GM12801 (cell line): ENCODE data around the gene TAGLN2.

ENCODE experiments used
- TF ChIP-seq, protein P1 (sequence below): IDR thresholded peaks from one replicate; pipeline ENCODE4 v1.5.1; 2011; ENCODE audit warnings: control low read depth; ENCODE audit not compliant: insufficient read length; ENCODE audit errors: extremely low read depth

Gene TAGLN2

DNA sequence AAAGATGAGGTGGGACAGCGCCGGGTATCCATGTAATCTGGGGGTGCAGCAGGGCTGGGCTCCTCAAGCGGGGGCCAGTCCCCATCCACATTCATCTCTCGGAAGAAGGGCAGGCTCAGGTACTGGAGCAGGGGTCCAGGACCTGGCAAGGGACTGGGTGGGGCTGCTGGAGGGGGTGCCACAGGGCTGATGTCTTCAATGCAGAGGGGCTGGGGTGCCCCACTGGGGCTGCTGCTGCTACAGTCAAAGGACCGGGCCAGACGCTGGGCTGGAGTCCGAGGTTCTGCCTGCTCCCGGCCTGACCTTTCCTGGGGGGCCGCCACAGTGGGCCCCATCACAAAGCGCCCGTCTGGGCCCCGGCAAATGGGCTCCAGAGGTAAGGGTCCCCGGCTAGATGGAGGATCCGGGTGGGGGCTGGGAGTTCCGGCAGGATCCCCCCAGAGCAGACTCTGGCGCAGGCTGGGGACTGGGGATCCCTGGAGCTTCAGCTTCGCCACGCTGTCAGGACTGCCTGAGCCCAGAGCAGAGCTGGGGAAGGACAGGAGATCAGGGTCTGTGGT is 3.3 kb upstream of the TAGLN2 start:
- TF ChIP-seq, protein P1, sequence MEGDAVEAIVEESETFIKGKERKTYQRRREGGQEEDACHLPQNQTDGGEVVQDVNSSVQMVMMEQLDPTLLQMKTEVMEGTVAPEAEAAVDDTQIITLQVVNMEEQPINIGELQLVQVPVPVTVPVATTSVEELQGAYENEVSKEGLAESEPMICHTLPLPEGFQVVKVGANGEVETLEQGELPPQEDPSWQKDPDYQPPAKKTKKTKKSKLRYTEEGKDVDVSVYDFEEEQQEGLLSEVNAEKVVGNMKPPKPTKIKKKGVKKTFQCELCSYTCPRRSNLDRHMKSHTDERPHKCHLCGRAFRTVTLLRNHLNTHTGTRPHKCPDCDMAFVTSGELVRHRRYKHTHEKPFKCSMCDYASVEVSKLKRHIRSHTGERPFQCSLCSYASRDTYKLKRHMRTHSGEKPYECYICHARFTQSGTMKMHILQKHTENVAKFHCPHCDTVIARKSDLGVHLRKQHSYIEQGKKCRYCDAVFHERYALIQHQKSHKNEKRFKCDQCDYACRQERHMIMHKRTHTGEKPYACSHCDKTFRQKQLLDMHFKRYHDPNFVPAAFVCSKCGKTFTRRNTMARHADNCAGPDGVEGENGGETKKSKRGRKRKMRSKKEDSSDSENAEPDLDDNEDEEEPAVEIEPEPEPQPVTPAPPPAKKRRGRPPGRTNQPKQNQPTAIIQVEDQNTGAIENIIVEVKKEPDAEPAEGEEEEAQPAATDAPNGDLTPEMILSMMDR: no peak

DNA sequence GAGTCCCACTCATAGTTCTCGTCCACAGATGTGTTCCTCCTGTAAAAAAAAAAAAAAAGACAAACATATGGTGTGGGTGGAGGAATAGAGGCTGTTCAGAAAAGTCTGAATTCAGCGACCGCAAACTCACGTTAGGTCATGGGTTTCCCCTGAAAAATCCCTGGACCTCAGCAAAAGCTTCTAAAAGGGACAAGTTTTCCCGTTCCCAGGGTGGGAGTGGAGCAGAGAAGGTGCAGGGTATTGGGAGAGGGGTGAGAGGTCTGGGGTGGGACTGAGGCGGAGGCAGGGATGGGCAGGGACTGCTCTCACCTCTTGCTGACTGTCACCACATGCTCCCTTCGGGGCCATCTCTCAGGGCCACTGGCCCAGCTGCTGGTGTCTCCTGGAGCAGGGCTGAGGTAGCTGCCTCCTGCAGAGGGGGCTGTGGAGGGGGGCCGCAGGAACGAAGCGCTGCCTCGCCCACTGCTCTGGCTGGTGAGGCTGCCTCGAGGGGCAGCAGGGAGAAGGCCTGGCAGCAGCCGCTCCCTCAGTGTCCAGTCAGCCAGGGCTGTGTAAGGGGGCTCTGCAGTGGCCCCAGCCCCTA is 2.6 kb upstream of the TAGLN2 start:
- TF ChIP-seq, protein P1: no peak

DNA sequence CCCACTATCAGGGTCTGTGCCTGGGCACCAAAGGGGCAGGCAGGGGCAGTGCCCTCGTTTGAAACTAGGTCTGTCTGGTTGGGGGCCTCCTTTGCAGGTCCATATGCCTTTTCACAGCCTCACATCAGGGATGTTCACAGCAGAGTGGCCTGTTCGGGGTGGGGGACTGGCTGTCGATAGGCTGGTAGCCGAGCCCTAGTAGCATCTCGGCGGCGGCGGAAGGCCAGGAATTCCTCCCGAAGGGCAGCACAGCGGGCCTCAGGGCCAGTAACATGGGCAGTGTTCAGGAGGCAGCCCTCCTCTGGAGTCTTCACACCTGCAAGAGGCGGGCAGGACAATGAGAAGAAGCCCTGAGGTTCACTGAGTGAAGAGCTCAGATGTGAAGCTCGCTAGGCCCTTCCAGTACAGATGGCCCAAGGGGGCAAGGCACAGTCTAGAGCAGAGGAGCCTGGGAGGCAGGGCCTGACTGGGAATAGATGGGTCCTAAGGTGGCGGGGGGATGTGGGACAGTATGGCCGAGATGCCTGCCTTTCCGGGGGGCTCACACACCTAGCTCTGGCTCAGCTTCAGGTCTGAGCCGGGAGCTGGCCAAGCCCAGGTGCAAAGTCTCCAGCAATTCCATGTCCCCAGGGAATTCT is 2.0 kb upstream of the TAGLN2 start:
- TF ChIP-seq, protein P1: no peak

DNA sequence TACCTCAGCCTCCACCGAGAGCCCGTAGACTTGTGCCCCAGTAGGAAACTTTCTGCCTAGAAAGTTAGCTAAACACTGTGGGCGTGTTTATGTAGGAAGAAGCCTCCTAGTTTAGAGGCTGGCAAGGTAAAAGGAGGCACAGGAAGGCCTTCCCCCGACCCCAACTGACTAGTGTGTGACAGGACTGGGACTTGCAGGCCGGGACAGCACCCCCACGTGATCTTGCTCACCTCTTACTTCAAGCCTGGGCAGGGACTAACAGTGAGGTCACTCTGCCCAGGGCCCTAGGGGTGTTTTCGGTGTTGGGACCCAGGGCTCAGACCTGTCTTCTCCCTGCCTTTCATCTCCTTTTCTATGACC is 392 bp upstream of the TAGLN2 start:
- TF ChIP-seq, protein P1: no peak

DNA sequence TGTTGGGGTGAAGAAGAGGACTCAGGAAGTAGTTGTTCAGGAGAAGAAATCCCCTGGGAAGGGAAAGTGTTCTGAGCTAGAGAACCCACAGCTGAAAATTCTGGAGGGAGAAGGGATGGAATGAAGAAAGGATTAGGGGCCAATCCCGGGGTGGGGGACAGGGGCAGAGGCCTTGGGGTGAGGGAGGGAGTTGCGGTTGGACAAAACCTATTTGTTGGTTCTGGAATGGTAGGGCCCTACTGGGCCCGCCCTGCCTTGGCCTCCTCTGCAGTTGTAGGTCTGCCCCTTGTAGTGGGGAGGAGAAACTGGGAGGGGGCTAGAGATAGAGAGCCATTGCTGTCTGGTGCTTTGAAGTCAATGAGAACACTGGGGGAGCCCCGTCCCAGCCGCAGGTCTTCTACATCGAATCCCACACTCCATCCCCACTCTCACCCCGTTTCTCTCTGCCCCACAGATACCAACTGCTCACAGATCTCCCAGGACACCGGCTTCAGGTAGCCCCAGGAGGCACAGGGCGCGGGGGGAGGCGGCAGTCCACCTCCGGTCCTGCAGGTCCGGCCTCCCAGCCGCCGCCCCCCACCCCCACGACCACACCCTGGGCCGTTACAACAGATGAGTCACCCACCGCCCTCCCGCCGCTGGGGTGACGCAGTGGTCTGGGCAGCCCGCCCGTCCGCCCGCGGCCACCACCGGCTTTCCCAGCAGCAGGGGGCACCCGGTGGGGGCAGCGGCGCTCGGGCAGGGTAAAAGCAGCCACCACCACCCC is 1.1 kb downstream of the TAGLN2 start:
- TF ChIP-seq, protein P1: no peak

DNA sequence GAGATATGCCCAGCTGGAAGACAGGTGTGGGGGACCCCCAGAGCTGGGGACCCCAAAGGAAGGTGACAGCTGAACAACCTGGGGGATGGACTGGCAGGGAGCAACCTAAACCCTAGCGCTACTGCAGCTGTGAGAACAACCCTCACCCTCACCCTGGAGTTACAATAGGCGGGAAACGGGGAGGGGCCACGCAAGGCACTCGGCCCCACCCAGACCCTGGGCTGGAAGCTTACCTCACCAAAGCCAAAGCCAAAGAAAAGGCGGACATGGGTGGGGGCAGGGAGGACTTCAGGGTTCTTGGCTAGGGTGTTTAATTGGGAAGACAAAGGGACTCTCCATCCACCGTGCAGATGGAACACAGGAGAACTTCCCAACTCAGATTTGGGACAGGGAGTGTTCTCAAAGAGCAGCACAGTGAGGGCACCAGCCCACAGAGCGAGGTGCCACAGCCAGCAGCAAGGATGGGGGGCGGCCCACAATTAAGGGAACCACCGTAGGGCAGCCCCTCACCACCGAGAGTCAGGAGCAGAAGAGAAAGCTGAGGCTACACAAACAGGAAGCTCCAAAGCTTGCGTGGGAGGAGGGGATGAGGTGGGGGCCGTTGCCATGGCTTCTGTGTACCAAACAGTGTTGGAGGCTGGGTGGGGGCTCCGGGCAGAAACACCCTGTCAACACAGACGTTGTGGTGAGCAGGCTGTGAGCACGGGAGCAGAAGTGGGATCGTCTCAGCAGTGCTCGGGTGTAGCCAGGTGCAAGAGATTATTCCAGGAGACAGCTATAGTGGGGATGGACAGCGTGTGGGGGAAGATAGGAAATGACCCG is 1.9 kb downstream of the TAGLN2 start:
- TF ChIP-seq, protein P1: no peak
